ENCODE results near the gene RELL1. TPM values are rescaled to one million over a fixed set of nuclear protein-coding genes. Genes with fewer than 3 reads are reported as not detected.

RELL1 gene
- total and polyA plus RNA-seq, 8 donors: 10.1 to 35.6 (median 11.3) TPM

GRCh38 chr4:37663552-37663951, 22.6 kb downstream of the RELL1 start:
- ATAC-seq (no peak), DNase-seq (no peak)
- H3K27me3 ChIP-seq: no peaks in the 10 kb centered on the region
- peak overlapping the region in 1 of 2 donors; percentile 28 for H3K27ac ChIP-seq
- H3K4me1 ChIP-seq: peaks cover 34 to 66% of the 10 kb centered on the region in 2 donors
- intact Hi-C loops (cut with DNase I): no loop called here
- TF ChIP-seq CTCF (IDR thresholded peaks at IDR 0.05): no peak
- H3K9me3 ChIP-seq: no peaks in the 10 kb centered on the region
- H3K4me3 ChIP-seq: no peak overlapping the region
- H3K36me3 ChIP-seq: no peaks in the 10 kb centered on the region

- TF ChIP-seq CTCF (IDR thresholded peaks at IDR 0.05): no peak
- Histone ChIP-seq H3K27me3 (no peaks in the 10 kb centered on the region), H3K4me1 (peaks cover 34 to 66% of the 10 kb centered on the region in 2 donors), H3K4me3 (no peak overlapping the region), H3K36me3 (no peaks in the 10 kb centered on the region), H3K27ac (peak overlapping the region; percentile 28 to 54), H3K9me3 (no peaks in the 10 kb centered on the region)
- DNase-seq (no peak), ATAC-seq (peak; percentile 40)
- intact Hi-C loops (cut with DNase I): no loop called here
Measured at GRCh38 chr4:37662861-37663390, 23.2 kb downstream of the RELL1 start.

- no peak for TF ChIP-seq CTCF (IDR thresholded peaks at IDR 0.05)
- Histone ChIP-seq H3K27me3 (no peaks in the 10 kb centered on the region), H3K4me1 (peaks cover 29 to 60% of the 10 kb centered on the region in 2 donors), H3K27ac (peak overlapping the region; percentile 1 to 34), H3K4me3 (no peak overlapping the region), H3K36me3 (no peaks in the 10 kb centered on the region), H3K9me3 (peaks cover 0 to under 1% of the 10 kb centered on the region in 2 donors)
- no peak for ATAC-seq
- DNase-seq: no peak
- intact Hi-C loops (cut with DNase I): no loop called here
Measured at GRCh38 chr4:37662251-37662650, 23.9 kb downstream of the RELL1 start.

GRCh38 chr4:37661772-37662171, 24.4 kb downstream of the RELL1 start:
- ATAC-seq: no peak
- Histone ChIP-seq H3K9me3 (peaks cover 0 to 5% of the 10 kb centered on the region in 2 donors), H3K27ac (peak overlapping the region in 1 of 2 donors; percentile 34), H3K4me3 (no peak overlapping the region), H3K4me1 (peaks cover 24 to 55% of the 10 kb centered on the region in 2 donors), H3K36me3 (no peaks in the 10 kb centered on the region), H3K27me3 (no peaks in the 10 kb centered on the region)
- no peak for TF ChIP-seq CTCF (IDR thresholded peaks at IDR 0.05)
- DNase-seq: no peak
- intact Hi-C loops (cut with DNase I): no loop called here

- ATAC-seq (no peak), DNase-seq (no peak)
- Histone ChIP-seq H3K9me3 (peaks cover 0 to 15% of the 10 kb centered on the region in 2 donors), H3K27ac (no peak overlapping the region), H3K27me3 (no peaks in the 10 kb centered on the region), H3K36me3 (peaks cover 0 to 5% of the 10 kb centered on the region in 2 donors), H3K4me3 (no peak overlapping the region), H3K4me1 (peaks cover 11 to 34% of the 10 kb centered on the region in 2 donors)
- intact Hi-C loops (cut with DNase I): no loop called here
- no peak for TF ChIP-seq CTCF (IDR thresholded peaks at IDR 0.05)
Measured at GRCh38 chr4:37659696-37660095, 26.5 kb downstream of the RELL1 start.

Data from left lung (tissue), 10 donors.